Urinary bladder (tissue), 4 donors: ENCODE data around the gene CPN2. TPM values are rescaled to one million over a fixed set of nuclear protein-coding genes. Genes with fewer than 3 reads are reported as not detected.

ENCODE experiments used
- DNase-seq: peaks from one replicate; pipeline ENCODE4 v3.0.0-alpha.2; 2015; ENCODE audit errors: extremely low spot score
- H3K27ac ChIP-seq: one replicate; pipeline ENCODE4 v1.5.1; 2013; ENCODE audit warnings: low read depth, mild to moderate bottlenecking, moderate library complexity
- H3K36me3 ChIP-seq: one replicate; pipeline ENCODE4 v1.6.1; 2013; ENCODE audit warnings: mild to moderate bottlenecking, moderate library complexity; ENCODE audit not compliant: insufficient read depth
- H3K4me1 ChIP-seq: one replicate; pipeline ENCODE4 v1.6.1; 2013; ENCODE audit warnings: mild to moderate bottlenecking, moderate library complexity; ENCODE audit not compliant: insufficient read depth
- H3K4me3 ChIP-seq: one replicate; pipeline ENCODE4 v1.5.1; 2013; ENCODE audit warnings: low read depth, low read length
- WGBS: extraction: QIAGEN DNeasy Blood & Tissue Kit; methylation state at CpG from one replicate; pipeline ENCODE4 v1.1.7; 2013; 5-methylcytosine and 5-hydroxymethylcytosine counted together
- polyA plus RNA-seq: library from polyadenylated mRNA; stranded (reverse); fragments of 200-250 nt; gene quantifications from one replicate; pipeline ENCODE4 v1.2.3, GENCODE V29; 2013
- total RNA-seq: library from RNA; depleted of rRNA; stranded (reverse); fragments of >200 nt; gene quantifications from one replicate; pipeline ENCODE4 v1.2.3, GENCODE V29; 2014
- donor health status: healthy with polysubstance abuse.
- donor health status: healthy.

CPN2 gene, protein sequence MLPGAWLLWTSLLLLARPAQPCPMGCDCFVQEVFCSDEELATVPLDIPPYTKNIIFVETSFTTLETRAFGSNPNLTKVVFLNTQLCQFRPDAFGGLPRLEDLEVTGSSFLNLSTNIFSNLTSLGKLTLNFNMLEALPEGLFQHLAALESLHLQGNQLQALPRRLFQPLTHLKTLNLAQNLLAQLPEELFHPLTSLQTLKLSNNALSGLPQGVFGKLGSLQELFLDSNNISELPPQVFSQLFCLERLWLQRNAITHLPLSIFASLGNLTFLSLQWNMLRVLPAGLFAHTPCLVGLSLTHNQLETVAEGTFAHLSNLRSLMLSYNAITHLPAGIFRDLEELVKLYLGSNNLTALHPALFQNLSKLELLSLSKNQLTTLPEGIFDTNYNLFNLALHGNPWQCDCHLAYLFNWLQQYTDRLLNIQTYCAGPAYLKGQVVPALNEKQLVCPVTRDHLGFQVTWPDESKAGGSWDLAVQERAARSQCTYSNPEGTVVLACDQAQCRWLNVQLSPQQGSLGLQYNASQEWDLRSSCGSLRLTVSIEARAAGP
- total RNA-seq (not detected), polyA plus RNA-seq (0.06 TPM)

DNA sequence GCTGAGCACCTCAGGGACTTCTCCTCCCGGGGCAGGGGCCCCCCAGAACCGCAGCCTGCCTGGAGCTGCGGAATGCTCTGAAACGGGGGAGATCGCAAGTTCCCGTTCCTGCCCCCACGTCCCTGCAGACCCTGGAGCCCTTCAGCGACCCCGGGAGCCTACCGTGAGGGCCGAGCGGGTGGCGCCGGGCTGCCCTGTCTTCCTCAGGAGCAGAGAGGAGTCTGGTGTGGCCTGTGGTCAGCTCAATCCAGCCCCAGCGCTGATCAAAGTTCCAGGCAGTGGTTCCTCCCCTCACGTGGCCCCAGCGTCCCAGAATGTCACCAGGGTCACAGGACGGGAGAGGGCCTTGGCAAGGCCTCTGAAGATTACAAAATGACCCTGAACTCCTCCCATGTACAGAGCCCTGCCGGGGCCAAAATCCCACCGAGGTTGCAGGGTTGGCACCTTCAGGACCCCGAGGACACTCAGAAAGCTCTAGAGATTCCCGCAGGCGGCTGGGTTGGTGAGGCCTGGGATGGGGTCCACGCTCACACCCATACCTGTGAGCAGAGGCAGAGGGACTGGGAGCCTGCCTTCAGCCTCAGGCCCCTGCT is at the start of gene CPN2:
CPN2 (minus strand) TSS at position 249 of the 593 bp plus-strand sequence. CDS start 8,626 bp downstream, outside the sequence.
- H3K36me3 ChIP-seq: no peaks in the 10 kb centered on the region
- 89% methylated on average over 24 of the region's 24 CpGs for WGBS
- no peak within 1 kb of the TSS for H3K27ac ChIP-seq
- DNase-seq: no peak
- no peaks in the 10 kb centered on the region for H3K4me1 ChIP-seq
- H3K4me3 ChIP-seq: no peak within 1 kb of the TSS

DNA sequence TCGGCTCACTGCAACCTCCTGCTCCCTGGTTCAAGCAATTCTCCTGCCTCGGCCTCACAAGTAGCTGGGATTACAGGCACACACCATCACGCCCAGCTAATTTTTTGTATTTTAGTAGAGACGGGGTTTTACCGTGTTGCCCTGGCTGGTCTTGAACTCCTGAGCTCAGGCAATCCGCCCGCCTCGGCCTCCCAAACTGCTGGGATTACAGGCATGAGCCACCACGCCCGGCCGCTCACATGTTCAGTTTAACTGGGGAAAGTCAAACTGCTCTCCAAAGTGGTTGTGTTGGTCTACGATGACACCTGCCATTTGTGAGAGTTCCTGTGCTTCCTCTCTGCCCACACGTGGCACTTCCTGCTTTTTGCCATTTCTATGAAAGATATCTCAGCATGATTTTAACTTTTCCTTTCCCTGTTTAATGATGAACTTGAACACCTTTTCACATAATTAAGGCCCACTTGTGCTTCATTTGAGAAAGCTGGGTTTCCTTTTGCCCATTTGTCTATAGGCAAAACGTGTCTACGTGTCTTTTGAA is 48.8 kb upstream of the CPN2 start:
- Histone ChIP-seq H3K4me3 (no peak overlapping the region), H3K27ac (no peak overlapping the region), H3K36me3 (no peaks in the 10 kb centered on the region), H3K4me1 (peaks cover 2% of the 10 kb centered on the region)
- 90% methylated on average over 15 of the region's 15 CpGs for WGBS
- no peak for DNase-seq

DNA sequence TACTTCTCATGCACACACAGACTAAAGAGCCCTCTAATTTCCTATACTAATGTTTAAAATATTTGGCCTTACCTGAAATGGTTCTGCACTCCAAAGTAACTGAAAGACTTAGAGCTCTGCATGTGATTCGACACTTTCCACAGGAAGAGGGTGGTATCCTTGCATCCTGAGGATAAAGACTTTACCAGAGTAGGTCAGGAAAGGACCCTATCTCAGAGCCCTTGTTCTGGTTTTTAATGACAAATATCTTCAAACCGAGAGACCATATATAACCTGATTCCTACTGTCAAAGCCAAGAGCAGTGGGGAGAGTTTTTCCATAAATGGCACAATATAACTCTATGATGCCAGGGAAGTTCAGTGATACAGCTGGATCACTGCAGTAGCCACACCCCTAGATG is 48.0 kb upstream of the CPN2 start, which contains the start of gene GP5:
GP5 (minus strand) TSS at position 101 of the 400 bp plus-strand sequence. CDS start 984 bp downstream, outside the sequence.
- Histone ChIP-seq H3K4me3 (peak within 1 kb of the TSS; percentile 2), H3K4me1 (peaks cover 2% of the 10 kb centered on the region), H3K36me3 (no peaks in the 10 kb centered on the region), H3K27ac (no peak within 1 kb of the TSS)
- WGBS: 76% methylated on average over 2 of the region's 2 CpGs
- no peak for DNase-seq

DNA sequence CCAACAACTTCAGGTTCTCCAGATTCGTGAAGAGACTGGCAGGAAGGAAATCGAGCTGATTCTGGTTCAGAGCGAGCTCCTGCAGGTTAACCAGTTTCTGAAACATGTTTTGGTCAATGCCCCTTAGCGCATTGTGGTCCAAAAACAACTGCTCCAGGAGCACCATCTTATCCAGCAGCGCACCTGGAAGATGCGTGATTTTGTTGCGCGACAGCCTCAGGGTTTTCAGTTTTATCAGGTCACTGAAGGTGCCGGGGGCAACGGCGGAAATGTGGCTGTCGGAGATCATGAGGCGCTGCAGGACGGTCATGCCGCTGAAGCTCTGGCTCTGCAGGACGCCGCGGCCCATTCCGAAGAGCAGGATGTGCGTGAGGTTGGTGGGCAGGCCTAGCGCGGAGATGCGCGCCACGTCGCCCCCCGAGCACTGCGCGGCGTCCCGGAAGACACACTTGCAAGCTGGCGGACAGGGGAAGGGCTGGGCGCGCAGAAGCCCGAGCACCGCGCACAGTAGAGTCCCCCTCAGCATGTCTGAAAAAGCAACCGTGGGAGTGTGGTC is 46.7 kb upstream of the CPN2 start:
- Histone ChIP-seq H3K36me3 (no peaks in the 10 kb centered on the region), H3K4me3 (peak overlapping the region; percentile 2), H3K4me1 (peaks cover 2% of the 10 kb centered on the region), H3K27ac (no peak overlapping the region)
- DNase-seq: no peak
- 11% methylated on average over 38 of the region's 38 CpGs for WGBS

DNA sequence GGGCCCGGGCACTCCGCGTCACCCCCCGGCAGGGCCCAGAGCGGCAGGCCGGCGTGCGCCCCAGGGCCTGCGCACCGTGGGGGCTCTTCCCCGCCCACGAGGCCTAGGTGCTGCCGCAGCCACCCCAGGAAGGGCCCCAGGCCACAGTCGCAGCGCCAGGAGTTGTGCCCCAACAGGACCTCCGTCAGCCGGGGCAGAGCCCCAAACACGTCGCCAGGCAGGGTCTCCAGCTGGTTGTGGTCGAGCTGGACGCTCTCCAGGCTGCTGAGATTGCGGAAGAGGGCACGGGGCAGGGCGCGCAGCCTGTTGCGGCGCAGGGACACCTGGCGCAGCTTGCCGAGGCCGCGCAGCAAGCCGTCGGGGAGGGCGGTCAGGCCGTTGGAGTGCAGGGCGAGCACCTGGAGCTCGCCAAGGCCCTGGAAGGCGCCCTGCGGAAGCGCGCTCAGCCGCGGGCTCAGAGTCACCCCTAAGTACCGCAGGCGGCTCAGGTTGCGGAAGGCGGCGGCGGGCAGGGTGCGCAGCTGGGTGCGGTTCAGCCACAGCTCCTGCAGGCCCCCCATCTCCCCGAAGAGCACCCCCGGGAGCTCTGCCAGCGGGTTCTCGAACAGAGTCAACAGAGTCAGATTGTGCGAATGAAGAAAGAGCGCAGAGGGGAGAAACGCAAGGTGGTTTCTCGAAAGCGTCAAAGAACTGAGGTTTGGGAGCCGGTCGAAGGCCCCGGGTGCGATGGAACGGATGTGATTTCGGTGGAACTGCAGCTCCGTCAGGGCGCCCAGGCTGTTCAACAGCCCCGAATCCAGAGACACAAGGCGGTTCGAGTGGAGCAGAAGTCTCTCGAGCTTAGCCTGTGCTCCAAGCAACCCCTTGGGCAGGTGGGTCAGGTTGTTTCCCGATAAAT is 46.0 kb upstream of the CPN2 start:
- Histone ChIP-seq H3K36me3 (no peaks in the 10 kb centered on the region), H3K4me3 (peak overlapping the region; percentile 14), H3K27ac (peak overlapping the region; percentile 29), H3K4me1 (peaks cover 2% of the 10 kb centered on the region)
- no peak for DNase-seq
- 23% methylated on average over 73 of the region's 73 CpGs for WGBS

DNA sequence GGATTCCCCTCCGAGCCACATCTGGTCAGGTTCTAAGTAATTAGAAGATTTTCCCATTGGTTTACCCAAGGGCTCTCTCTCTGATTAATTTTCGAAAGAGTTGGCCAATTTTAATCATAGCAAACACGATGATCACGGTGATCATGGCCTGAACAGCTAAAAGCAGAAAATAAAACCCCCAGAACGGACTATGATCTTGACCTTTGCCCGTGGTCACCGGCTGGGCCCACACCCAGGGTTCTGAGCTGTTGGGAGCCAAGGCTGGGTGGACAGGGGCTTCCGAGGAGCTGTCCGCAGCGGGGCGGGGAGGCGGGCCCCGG is 45.4 kb upstream of the CPN2 start:
- peak overlapping the region; percentile 29 for H3K27ac ChIP-seq
- 8% methylated on average over 13 of the region's 13 CpGs for WGBS
- no peak for DNase-seq
- peaks cover 2% of the 10 kb centered on the region for H3K4me1 ChIP-seq
- peak overlapping the region; percentile 14 for H3K4me3 ChIP-seq
- no peaks in the 10 kb centered on the region for H3K36me3 ChIP-seq

DNA sequence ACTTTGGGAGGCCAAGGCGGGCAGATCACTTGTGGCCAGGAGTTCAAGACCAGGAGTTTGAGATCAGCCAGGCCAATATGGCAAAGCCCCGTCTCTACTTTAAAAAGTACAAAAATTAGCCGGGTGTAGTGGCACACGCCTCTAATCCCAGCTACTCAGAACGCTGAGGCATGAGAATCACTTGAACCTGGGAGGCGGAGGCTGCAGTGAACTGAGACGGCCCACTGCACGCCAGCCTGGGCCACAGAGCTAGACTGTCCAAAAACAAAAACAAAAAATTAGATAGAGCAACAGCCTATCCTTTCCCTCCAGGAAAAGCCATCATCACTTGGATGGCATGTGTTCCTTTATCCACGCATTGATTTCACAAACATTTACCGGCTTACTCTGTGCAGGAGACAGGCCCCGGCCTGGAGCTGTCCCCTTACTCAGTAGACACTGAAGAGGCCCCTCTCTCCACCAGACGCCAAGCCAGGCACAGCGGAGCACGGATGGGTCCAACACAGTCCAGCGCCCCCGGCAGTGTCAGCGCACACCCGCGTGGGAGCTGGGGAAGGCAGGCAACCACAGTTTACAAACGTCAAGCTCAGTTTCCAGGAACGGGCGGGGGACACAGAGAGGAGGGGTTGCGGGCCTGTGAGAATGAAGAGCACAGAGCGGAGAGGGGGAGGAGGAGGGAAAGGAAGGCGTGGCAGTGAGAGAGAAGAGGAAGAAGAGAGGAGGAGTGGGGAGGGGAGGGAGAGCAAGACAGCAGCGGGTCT is 44.8 kb upstream of the CPN2 start:
- Histone ChIP-seq H3K4me3 (peak overlapping the region; percentile 1), H3K27ac (peak overlapping the region; percentile 85), H3K36me3 (no peaks in the 10 kb centered on the region), H3K4me1 (peaks cover 2% of the 10 kb centered on the region)
- DNase-seq: no peak
- WGBS: 33% methylated on average over 26 of the region's 26 CpGs

DNA sequence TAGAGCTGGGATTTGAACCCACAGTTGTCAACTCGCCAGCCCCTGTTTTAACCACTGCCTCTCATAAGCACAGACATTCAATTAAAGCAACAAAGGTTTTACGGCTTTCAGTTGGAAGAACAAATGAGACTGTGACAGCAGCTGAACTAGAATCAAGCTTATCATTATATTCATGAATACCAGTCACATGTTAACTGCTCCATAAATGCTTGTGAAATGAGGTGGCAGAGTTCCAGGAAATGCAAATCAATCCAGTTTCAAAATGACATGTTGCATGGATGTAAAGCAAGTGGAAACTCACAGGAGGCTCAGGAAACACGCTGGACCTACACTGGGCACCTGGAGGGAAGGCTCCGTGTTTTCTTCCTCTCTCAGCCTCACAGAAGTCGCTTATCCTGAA is 44.1 kb upstream of the CPN2 start:
- 83% methylated on average over 5 of the region's 5 CpGs for WGBS
- no peaks in the 10 kb centered on the region for H3K36me3 ChIP-seq
- no peak overlapping the region for H3K27ac ChIP-seq
- H3K4me3 ChIP-seq: no peak overlapping the region
- peaks cover 2% of the 10 kb centered on the region for H3K4me1 ChIP-seq
- no peak for DNase-seq

DNA sequence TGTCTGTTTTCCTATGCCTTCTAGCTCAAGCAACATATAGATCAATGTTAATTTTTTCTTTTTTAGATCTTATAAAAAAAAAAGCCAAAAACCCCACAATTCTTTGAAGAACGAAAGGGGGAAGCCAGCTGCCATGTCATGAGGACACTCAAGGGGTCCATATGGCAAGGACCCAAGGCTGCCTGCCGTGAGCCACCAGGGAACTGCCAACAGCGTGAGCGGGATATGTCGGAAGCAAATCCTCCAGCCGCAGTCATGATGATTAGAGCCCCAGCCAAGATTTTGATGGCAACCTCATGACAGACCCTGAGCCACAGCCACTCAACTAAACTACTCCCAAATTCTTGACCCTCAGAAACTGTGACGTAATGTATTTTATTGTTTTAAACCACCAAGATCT is 41.4 kb upstream of the CPN2 start:
- 87% methylated on average over 7 of the region's 7 CpGs for WGBS
- peaks cover 2% of the 10 kb centered on the region for H3K4me1 ChIP-seq
- no peak for DNase-seq
- no peaks in the 10 kb centered on the region for H3K36me3 ChIP-seq
- no peak overlapping the region for H3K27ac ChIP-seq
- no peak overlapping the region for H3K4me3 ChIP-seq

DNA sequence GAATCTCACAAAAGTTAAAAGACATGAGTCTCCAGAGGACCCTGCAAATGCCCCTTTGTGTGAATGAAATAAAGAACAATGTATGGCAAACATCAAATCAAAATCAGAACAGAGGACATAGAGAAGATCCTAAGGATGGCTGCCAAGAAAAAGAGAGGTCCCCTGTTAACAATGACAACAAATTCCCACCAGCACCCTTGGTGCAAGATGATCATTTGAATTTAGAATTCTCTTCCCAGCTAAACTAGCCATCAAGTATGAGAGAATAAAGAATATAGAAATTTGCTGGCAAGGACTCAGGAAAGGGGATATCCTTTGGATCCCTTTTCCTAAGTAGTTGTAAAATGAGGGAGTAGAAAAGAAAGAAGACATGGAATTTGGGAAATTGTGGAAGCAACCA is 39.7 kb upstream of the CPN2 start:
- Histone ChIP-seq H3K36me3 (no peaks in the 10 kb centered on the region), H3K4me1 (no peaks in the 10 kb centered on the region), H3K4me3 (no peak overlapping the region), H3K27ac (no peak overlapping the region)
- no peak for DNase-seq

DNA sequence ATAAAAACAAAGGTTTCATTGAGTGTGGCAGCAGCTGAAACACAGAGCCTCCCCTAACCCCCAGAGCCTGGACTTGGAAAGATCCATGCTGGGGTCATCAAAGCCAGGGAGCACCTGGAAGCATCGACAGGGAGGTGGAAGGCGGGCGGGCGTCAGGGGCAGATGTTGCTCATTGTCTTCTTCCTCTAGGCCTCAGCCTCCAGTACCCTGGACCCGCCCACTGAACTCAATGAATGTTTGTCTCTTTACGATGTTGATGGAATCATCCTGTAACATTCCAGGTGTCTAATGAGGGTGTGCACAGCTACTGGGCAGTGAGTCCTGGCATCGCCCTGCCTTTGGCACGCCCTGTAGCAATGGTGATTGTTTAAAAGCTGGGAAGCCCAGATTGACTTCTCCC is 38.1 kb upstream of the CPN2 start:
- no peak overlapping the region for H3K4me3 ChIP-seq
- no peak for DNase-seq
- no peaks in the 10 kb centered on the region for H3K4me1 ChIP-seq
- H3K36me3 ChIP-seq: no peaks in the 10 kb centered on the region
- WGBS: 93% methylated on average over 8 of the region's 8 CpGs
- H3K27ac ChIP-seq: no peak overlapping the region

DNA sequence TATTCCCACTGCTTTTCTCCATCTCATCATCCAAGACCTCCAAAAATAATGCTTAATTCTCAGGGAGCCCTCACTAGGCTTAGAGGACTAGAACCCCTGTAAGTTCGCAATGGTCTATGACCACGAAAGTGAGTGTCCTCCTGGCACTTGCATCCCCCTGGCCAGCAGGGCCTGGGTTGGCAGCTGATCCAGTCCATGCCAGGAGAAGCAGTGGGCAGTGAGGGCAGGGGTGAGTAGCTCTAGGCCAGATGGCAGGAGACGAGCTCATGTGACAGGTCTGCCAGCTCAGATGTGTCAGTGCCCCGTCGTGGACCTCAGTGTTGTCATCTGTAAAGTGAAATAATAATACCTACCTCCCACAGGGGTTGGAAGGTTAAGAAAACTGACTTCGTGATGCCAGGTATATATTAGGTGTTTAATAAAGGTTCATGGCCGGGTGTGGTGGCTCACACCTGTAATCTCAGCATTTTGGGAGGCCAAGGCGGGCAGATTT is 36.8 kb upstream of the CPN2 start:
- H3K4me3 ChIP-seq: no peak overlapping the region
- no peaks in the 10 kb centered on the region for H3K4me1 ChIP-seq
- no peak for DNase-seq
- no peaks in the 10 kb centered on the region for H3K36me3 ChIP-seq
- 95% methylated on average over 8 of the region's 8 CpGs for WGBS
- H3K27ac ChIP-seq: no peak overlapping the region
